Measurements from ENCODE around the gene COQ3. TPM values are rescaled to one million over a fixed set of nuclear protein-coding genes. Genes with fewer than 3 reads are reported as not detected.

COQ3 gene
- total and polyA plus RNA-seq, 4 donors = 8.7 to 17.3 (median 12.7) TPM

DNA sequence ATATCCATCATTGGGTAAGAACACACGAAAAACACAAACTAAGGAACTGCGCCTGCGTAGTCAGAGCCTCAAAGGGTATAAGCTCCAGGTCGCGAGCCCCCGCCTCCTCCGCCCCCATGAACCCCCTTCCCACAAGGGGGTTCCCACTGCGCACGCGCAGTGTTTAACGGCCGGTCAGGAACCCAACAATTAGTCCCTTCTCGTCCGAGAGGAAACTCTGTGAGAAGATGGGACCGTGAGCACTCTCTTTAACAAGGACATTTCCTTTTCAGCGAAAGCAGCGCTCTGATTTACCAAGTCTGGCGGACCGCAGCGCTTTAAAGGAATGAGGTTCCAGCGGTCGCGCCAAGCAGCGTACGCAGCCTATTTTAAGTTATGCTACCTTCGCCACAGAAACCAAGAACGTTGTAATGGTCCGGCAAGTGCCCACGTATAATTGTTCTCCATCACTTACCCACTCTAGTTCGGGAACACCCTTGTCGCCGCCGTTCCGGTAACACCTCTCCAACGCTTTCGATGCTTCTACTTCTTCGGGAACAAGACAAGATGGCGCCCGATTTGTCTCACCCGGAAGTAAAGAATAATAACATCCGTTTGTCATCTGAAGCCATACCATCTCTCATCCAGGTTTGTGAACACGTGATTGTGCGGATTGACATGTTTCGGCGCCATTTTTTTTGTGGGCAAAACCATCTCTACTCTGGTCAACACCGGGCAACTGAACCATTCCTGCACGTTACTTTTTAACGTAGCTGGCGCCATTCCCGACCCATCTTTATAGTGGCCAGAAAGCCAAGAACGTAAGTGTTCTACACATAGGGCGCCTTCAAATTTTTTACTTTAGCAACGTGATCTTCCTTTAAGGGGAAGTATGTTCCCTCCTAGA, 31.0 kb upstream of the COQ3 start, which contains the start of gene PNISR:
PNISR (minus strand) TSS at position 548 of the 886 bp plus-strand sequence. CDS start 10,649 bp downstream, outside the sequence.
- no peaks in the 10 kb centered on the region for H3K27me3 ChIP-seq (ENCODE audit: control insufficient read depth, insufficient read depth, low read length)
- no peaks in the 10 kb centered on the region for H3K9me3 ChIP-seq (ENCODE audit: control insufficient read depth, insufficient read depth, low read length)
- H3K27ac ChIP-seq (ENCODE audit: low read depth, low read length) = peak within 1 kb of the TSS; percentile 100
- H3K4me1 ChIP-seq (ENCODE audit: control insufficient read depth, insufficient read depth, low read length) = peaks cover 14% of the 10 kb centered on the region
- DNase-seq (ENCODE audit: low read depth in 4 of 6, low spot score in 6 of 6) = peak; percentile 95 to 100 (median 98)
- no peaks in the 10 kb centered on the region for H3K36me3 ChIP-seq (ENCODE audit: control insufficient read depth, insufficient read depth, low read length)
- under 1% methylated on average over 53 of the region's 53 CpGs for WGBS (ENCODE audit: insufficient coverage)
- peak within 1 kb of the TSS; percentile 100 for H3K4me3 ChIP-seq (ENCODE audit: low read depth, low read length)

- Histone ChIP-seq H3K27me3 (ENCODE audit: control insufficient read depth, insufficient read depth, low read length) (no peaks in the 10 kb centered on the region), H3K9me3 (ENCODE audit: control insufficient read depth, insufficient read depth, low read length) (no peaks in the 10 kb centered on the region), H3K4me3 (ENCODE audit: low read depth, low read length) (peak overlapping the region; percentile 100), H3K27ac (ENCODE audit: low read depth, low read length) (no peak overlapping the region), H3K36me3 (ENCODE audit: control insufficient read depth, insufficient read depth, low read length) (no peaks in the 10 kb centered on the region), H3K4me1 (ENCODE audit: control insufficient read depth, insufficient read depth, low read length) (peaks cover 14% of the 10 kb centered on the region)
- DNase-seq (ENCODE audit: low read depth in 4 of 6, low spot score in 6 of 6) = no peak
- no CpG with 5 or more reads among the region's 5 CpGs for WGBS (ENCODE audit: insufficient coverage)
These were observed 30.0 kb upstream of the COQ3 start for GRCh38 chr6:99424022-99424421.

DNA sequence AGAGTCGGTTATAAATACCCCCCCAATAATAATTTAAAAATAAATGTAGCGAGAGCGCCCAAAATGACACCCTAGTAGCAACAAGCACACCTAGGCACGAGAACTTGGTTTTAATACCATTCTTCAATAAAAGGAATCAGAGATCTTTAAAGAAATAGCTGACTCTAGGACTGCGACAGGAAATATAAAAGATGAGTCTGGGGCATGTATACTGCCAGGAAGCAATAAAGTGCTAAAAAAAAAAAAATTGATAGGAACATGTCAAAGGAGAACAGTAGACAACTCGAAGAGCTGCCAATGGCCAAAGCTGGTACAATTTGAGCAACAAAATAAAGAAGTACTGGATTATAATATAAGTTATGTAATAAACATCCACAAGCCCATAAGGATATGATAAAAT, 28.9 kb upstream of the COQ3 start:
- H3K27me3 ChIP-seq (ENCODE audit: control insufficient read depth, insufficient read depth, low read length) = no peaks in the 10 kb centered on the region
- no peak overlapping the region for H3K4me3 ChIP-seq (ENCODE audit: low read depth, low read length)
- peaks cover 14% of the 10 kb centered on the region for H3K4me1 ChIP-seq (ENCODE audit: control insufficient read depth, insufficient read depth, low read length)
- 83% methylated on average over 1 of the region's 6 CpGs for WGBS (ENCODE audit: insufficient coverage)
- no peak overlapping the region for H3K27ac ChIP-seq (ENCODE audit: low read depth, low read length)
- H3K36me3 ChIP-seq (ENCODE audit: control insufficient read depth, insufficient read depth, low read length) = no peaks in the 10 kb centered on the region
- no peaks in the 10 kb centered on the region for H3K9me3 ChIP-seq (ENCODE audit: control insufficient read depth, insufficient read depth, low read length)
- DNase-seq (ENCODE audit: low read depth in 4 of 6, low spot score in 6 of 6) = no peak

GRCh38 chr6:99416892-99417767, 23.1 kb upstream of the COQ3 start:
- H3K27me3 ChIP-seq (ENCODE audit: control insufficient read depth, insufficient read depth, low read length) = no peaks in the 10 kb centered on the region
- no peaks in the 10 kb centered on the region for H3K36me3 ChIP-seq (ENCODE audit: control insufficient read depth, insufficient read depth, low read length)
- no CpG with 5 or more reads among the region's 9 CpGs for WGBS (ENCODE audit: insufficient coverage)
- H3K9me3 ChIP-seq (ENCODE audit: control insufficient read depth, insufficient read depth, low read length) = no peaks in the 10 kb centered on the region
- peaks cover 4% of the 10 kb centered on the region for H3K4me1 ChIP-seq (ENCODE audit: control insufficient read depth, insufficient read depth, low read length)
- H3K4me3 ChIP-seq (ENCODE audit: low read depth, low read length) = no peak overlapping the region
- H3K27ac ChIP-seq (ENCODE audit: low read depth, low read length) = no peak overlapping the region
- no peak for DNase-seq (ENCODE audit: low read depth in 4 of 6, low spot score in 6 of 6)

GRCh38 chr6:99416226-99416625, 22.2 kb upstream of the COQ3 start:
- WGBS (ENCODE audit: insufficient coverage) = no CpG with 5 or more reads among the region's 2 CpGs
- H3K4me3 ChIP-seq (ENCODE audit: low read depth, low read length) = no peak overlapping the region
- H3K27me3 ChIP-seq (ENCODE audit: control insufficient read depth, insufficient read depth, low read length) = no peaks in the 10 kb centered on the region
- H3K9me3 ChIP-seq (ENCODE audit: control insufficient read depth, insufficient read depth, low read length) = no peaks in the 10 kb centered on the region
- no peak for DNase-seq (ENCODE audit: low read depth in 4 of 6, low spot score in 6 of 6)
- peaks cover 3% of the 10 kb centered on the region for H3K4me1 ChIP-seq (ENCODE audit: control insufficient read depth, insufficient read depth, low read length)
- no peaks in the 10 kb centered on the region for H3K36me3 ChIP-seq (ENCODE audit: control insufficient read depth, insufficient read depth, low read length)
- no peak overlapping the region for H3K27ac ChIP-seq (ENCODE audit: low read depth, low read length)

GRCh38 chr6:99415446-99415845, 21.5 kb upstream of the COQ3 start:
- no peaks in the 10 kb centered on the region for H3K27me3 ChIP-seq (ENCODE audit: control insufficient read depth, insufficient read depth, low read length)
- no peaks in the 10 kb centered on the region for H3K36me3 ChIP-seq (ENCODE audit: control insufficient read depth, insufficient read depth, low read length)
- H3K27ac ChIP-seq (ENCODE audit: low read depth, low read length) = no peak overlapping the region
- DNase-seq (ENCODE audit: low read depth in 4 of 6, low spot score in 6 of 6) = no peak
- H3K4me1 ChIP-seq (ENCODE audit: control insufficient read depth, insufficient read depth, low read length) = peaks cover 3% of the 10 kb centered on the region
- no peak overlapping the region for H3K4me3 ChIP-seq (ENCODE audit: low read depth, low read length)
- H3K9me3 ChIP-seq (ENCODE audit: control insufficient read depth, insufficient read depth, low read length) = no peaks in the 10 kb centered on the region

- Histone ChIP-seq H3K9me3 (ENCODE audit: control insufficient read depth, insufficient read depth, low read length) (no peaks in the 10 kb centered on the region), H3K27me3 (ENCODE audit: control insufficient read depth, insufficient read depth, low read length) (no peaks in the 10 kb centered on the region)
- WGBS (ENCODE audit: insufficient coverage) = no CpG with 5 or more reads among the region's 1 CpG
These were observed 18.1 kb upstream of the COQ3 start for GRCh38 chr6:99412065-99412464.

DNA sequence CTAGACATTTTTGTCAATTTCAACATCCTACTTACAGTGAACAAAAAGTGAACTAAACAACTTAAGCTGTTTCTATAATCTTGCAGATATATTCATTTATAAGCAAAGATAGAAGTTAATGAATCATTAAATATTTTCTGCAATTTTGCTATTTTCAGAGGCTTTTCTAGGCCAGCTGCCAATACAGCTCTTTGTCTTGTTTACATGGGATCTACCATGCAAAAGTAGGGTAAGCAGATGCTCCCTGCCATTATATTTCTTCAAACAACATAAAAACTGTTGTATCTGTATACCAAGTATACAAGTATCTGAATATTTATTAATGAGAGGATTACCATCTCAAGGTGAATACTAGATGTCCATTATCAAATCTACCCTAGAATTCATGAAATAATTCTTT, 15.7 kb upstream of the COQ3 start:
- Histone ChIP-seq H3K27ac (ENCODE audit: low read depth, low read length) (no peak overlapping the region), H3K4me3 (ENCODE audit: low read depth, low read length) (no peak overlapping the region), H3K4me1 (ENCODE audit: control insufficient read depth, insufficient read depth, low read length) (peaks cover 3% of the 10 kb centered on the region), H3K27me3 (ENCODE audit: control insufficient read depth, insufficient read depth, low read length) (no peaks in the 10 kb centered on the region), H3K36me3 (ENCODE audit: control insufficient read depth, insufficient read depth, low read length) (peaks cover 21% of the 10 kb centered on the region), H3K9me3 (ENCODE audit: control insufficient read depth, insufficient read depth, low read length) (no peaks in the 10 kb centered on the region)
- DNase-seq (ENCODE audit: low read depth in 4 of 6, low spot score in 6 of 6) = no peak

More at GRCh38 chr6:99412065-99412464, 18.1 kb upstream of the COQ3 start:
- H3K27ac ChIP-seq (ENCODE audit: low read depth, low read length) = peak overlapping the region; percentile 1
- H3K4me3 ChIP-seq (ENCODE audit: low read depth, low read length) = no peak overlapping the region
- peaks cover 3% of the 10 kb centered on the region for H3K4me1 ChIP-seq (ENCODE audit: control insufficient read depth, insufficient read depth, low read length)
- DNase-seq (ENCODE audit: low read depth in 4 of 6, low spot score in 6 of 6) = peak in 1 of 6 donors; percentile 48
- H3K36me3 ChIP-seq (ENCODE audit: control insufficient read depth, insufficient read depth, low read length) = peaks cover 7% of the 10 kb centered on the region

DNA sequence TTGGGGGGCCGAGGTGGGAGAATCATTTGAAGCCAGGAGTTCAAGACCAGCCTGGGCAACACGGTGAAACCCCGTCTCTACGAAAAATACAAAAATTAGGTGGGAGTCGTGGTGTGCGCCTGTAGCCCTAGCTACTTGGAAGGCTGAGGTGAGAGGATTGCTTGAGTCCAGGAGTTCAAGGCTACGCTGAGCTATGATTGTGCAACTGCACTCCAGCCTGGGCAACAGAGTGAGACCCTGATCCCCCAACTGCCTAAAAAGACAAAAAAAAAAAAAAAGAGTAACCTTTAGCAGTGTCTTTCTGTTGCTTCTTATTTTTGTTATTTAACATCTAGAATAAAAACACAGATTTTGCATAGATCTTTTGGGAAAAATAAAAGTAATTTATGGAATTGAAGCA, 13.1 kb upstream of the COQ3 start:
- Histone ChIP-seq H3K27ac (ENCODE audit: low read depth, low read length) (no peak overlapping the region), H3K36me3 (ENCODE audit: control insufficient read depth, insufficient read depth, low read length) (peaks cover 23% of the 10 kb centered on the region), H3K9me3 (ENCODE audit: control insufficient read depth, insufficient read depth, low read length) (no peaks in the 10 kb centered on the region), H3K4me3 (ENCODE audit: low read depth, low read length) (no peak overlapping the region), H3K27me3 (ENCODE audit: control insufficient read depth, insufficient read depth, low read length) (no peaks in the 10 kb centered on the region), H3K4me1 (ENCODE audit: control insufficient read depth, insufficient read depth, low read length) (peaks cover 3% of the 10 kb centered on the region)
- WGBS (ENCODE audit: insufficient coverage) = 93% methylated on average over 3 of the region's 7 CpGs
- DNase-seq (ENCODE audit: low read depth in 4 of 6, low spot score in 6 of 6) = no peak
